Stimulated activated CD8-positive, alpha-beta memory T cell treated with anti-CD3 and anti-CD28 coated beads, Interleukin-15, amount 100 ng/mL, for 1 hour (primary cell): Measurements from ENCODE around the gene CEBPE.
"Not testable (repeated sequence)": the region's sequence is repeated elsewhere in the genome, so short reads cannot be mapped to it uniquely, and the experiment has no call there.

ENCODE experiments used
- DNase-seq: peaks from one replicate; pipeline ENCODE4 v3.0.0-alpha.2; 2020; ENCODE audit warnings: low read depth

CEBPE gene

DNA sequence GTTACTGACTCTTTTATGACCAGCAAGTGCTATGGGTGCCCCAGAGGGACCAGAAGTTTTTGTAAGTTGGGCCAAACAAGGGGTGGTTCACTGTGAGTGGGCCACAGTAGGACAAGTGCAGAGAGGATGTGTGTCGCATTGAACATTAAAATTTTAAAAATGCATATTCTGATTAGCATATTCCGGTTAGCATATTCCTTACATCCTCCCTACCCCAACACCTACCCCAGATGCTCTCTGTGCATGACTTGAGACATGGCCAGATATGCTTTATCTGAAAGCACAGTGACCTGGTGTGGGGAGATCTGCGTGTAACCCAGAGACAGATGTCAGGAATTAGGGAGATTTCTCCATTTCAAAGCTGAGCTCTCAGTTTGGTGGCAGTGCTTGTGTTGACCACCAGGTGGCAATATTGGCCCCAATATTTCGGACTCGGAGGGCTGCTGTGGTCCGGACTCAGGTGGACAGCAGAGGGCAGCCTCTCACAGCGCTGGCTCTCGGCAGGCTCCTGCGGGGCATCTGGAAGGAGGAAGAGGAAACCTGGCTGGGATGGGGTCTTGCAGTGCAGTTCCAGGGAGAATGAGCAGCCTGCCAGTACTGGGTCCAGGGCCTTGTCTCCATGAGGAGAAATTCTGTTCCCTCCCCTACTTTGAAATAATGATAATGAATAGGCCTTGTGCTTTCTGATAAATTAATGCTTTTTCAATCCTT, 1.6 kb upstream of the CEBPE start:
- peak; percentile 50 for DNase-seq

DNA sequence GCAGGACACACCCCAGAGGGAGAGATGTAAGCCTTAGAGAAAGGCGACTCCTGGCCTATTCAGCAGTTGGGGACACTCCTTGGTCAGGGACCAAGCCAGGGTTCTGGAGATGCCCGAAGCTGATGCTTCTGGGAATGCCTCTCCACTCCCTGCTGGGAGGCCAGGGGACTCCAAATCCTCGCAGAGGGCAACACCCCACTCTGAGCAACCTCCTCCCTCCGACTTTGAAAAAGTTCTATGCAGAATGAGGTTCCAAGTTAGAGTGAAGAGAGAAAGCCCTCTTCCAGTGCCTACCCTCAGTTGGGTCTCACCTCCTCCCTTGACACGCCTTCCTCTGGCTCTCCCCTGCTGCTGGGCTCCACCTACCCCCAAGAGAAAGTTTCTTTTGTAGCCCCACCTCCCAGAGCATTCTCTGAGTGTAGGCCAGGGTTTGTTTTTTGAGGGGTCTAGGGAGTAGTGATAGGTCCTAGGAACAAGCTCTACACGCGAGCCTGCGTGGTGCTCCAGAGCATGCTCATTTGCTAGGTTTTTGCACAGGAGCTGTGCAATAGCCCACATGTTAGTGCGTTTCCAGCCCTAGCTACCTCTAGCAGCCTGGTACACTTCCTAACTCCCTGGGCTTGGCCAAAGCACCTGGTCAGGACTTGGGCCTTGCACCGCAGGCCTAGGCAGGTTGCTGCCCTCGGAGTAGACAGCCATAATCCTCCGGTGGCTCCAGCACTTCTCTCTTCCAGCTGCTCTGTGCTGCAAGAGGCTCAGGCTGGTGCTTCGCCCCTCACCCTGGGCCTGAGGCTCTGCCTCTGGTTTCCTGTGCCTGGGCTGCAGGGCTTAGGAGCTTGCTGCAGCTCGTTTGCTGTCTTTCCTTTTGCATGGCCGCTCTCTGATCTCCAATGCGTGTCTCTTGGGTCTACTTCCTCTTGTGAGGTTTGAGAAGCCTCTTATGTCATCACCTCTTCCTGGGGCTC, 590 bp upstream of the CEBPE start:
- DNase-seq: no peak

DNA sequence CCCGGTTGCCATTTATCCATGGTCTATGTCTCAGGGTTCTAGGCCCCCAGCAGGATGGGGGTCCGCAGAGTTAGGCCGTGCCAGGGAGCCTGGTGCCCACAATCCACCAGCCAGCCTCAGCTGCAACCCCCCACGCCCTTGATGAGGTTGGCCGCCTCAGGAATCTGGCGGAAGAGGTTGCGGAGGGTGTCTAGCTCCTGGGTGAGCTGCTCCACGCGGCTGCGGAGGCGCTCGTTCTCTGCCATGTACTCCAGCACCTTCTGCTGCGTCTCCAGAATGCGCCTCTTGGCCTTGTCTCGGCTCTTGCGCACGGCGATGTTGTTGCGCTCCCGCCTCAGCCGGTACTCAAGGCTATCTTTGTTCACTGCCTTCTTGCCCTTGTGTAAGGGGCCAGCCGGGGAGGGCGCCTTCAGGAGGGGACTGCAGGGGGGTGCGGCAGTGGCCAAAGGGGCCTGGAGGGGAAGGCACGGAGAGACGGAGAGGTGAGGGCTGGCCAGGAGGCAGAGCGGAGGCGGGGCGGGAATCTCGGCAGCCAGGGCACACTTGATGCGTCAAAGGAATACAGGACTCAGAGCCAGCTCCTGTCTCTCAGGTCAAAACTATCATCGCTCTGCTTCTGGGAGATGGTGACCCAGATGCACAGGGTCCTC, 1.6 kb downstream of the CEBPE start:
- no peak for DNase-seq

DNA sequence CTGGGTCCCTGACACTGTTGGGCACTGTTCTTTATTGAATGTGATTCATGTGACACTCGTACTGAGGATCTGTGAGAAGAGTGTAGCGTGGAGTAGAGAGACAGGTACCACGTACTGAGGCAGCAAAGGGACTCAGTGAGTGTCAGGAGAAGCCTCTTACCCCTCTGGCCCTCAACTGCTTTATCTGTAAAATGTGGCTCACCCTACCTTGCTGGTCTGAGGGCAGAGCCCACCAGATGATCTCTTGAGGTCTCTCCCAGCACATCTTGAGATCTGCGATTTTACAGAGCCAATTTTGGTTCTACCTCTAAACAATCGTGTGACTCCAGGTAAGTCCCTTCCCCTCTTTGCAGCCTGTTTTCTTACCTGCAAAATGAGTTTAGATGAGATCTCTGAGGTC, 3.1 kb downstream of the CEBPE start:
- no peak for DNase-seq

DNA sequence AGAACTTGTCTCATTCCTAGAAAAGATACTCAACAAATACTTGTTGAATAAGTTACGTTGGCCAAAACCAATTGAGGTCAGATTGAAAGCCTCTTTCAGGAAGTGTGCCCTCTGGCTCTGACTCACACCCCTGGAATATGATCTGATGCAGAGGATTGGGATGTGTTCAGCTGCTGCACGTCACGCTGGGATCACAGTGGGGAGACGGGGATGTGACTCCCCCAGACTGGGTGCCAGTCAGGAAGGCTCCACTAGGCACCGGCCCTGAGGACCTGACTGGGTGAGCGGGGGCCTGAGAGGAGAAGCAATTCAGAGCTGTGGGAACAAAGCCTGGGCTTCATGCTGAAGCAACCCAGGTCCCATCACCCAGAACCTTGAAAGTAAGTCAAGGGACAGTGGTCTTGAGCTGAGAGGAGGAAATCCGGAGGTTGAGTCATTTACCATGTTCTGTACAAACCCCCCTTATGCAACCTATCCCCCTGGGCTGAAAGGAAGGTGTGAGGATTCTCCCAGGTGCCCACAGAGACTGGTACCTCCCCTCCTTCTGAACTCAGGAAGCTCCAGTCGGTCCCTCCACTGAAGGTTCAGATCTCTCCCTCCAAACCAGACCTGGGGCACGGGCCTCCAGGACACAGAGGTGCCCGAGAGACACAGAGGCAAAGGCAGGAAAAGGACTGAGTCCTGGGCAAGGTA, 3.9 kb downstream of the CEBPE start:
- DNase-seq: no peak

DNA sequence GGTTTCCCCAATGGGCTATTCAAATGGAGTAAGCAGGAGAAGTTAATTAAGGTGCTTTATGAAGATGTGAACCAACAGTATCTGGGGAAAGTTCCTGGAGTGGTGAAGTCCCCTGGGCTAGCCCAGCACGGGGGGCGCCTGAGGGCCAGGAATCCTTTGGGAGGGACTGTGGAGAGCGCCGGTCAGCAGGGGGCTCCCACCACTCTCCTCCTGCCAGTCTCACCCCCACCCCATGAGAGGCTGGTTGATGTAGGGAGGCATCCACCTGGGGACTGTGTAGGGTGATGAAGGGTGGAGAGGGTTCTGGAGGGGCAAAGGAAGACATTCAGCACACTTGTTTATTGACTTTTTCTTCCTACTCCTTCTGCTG, 4.4 kb downstream of the CEBPE start:
- DNase-seq: no peak

DNA sequence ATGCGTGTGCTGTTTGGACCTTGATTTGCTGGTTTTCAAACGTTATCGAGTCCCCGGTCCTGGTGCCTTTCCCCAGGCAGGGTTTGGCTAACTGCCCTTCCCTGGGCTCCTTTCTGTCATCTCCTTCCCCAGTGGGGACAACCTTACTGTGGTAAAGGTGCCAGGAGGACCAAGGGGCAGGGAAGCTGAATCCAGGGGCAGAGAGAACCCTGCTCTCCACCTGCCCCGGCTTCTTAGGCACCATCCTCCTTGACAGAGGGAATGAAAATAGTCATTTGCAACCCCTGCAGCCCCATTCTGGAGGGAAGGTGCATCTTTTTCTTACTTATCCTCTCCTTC, 5.0 kb downstream of the CEBPE start:
- no peak for DNase-seq

DNA sequence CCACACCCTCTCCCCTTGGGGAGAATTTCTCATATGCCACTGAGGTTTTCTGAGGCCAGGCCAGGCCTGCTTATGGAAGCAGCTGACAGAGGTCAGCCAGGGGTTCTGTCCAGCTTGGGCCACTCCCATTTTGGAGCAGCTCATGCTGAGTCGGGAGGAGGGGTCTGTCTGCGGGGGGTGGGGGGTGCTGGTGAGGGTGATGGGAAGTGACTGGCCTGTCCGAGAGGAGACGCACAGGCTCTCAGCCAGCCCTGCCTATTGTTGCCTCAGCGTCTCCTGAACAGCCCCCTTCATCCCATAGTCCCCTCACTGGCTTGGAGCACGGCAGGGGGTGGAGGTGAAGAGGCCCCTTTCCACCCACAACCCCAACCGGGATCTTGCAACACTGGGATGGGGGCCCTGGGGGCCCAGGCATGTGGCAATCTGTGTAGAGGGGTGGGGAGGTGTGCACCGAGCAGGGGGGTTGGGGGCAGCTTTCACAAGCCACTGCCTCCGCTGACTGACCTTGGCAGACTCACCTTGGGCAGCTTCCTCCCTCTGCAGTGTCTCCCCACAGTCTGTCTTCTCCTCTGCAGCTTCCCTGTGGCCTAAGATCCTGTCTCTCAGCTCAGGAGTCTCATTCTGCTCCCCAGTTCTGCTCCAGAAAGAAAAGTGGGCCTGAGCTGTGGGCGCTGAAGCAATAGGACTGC, 5.5 kb downstream of the CEBPE start:
- no peak for DNase-seq

DNA sequence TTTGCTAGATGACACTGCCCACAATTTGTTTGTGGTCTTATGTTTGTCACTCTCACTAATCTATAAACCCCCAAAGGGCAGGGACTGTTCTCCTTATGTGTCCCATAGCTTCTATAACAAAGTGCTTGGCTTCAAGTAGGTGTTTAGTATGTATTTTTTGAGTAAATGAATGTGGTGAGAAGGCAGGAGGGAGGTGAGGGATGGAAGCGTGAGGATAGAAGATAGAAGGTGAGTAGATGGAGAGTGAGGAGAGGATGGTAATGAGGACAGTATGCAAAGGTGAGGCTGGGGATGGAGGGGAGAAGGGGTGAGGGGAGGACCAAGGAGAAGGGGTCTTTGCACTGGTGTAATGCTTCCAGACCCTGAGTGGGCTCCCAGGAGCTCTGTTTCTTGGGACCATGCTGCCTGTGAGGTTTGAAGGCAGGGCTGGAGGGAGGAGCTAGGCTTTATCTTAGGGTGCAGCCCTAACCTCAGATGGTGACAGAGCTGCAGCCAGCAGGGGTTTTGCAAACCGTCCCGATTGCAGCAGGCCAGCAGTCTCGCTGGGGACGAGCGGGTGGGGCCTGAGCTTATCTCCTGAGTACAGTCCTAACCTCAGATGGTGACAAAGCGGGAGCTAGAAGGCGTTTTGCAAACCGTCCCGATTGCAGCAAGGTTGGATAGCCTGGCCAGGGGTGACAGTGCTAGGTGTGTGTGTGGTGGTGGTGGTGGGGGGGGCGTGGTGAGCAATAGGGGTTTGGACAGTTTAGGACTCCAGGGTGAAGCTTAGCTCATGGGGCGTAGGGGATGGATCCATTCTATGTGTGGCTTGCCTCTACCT, 6.5 kb downstream of the CEBPE start:
- no peak for DNase-seq

DNA sequence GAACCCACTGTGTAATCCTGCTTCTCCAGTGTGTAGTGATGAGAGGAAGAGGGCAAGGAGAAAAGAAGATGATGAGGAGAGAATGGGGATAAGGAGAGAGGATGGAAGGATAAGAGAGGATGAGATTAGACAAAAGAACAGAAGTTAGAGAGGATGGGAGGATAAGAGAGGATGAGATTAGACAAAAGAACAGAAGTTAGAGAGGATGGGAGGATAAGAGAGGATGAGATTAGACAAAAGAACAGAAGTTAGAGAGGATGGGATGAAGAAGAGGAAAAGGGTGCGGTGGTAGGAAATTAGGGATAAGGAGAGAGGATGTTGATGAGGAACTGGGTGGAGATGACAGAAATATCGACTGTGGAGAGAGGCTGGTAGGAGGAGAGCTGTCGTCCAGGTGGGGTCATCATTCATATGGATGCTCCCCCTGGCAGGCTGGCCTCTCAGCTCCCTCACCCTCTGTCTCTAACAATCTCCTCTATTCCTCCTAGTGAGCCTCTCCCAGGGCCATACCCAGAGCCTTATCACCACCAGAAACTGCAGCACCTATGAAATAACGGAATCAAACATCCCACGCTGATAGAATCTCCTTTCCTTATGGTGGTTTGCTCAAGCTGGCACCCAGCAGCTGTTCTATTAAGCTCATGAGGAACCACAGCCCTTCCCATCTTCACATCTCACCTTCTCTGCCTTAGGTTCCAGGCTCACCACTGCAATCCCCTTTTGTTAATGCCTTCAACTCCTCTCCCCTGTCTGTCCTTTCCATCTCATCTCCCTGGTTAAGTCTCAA, 8.3 kb downstream of the CEBPE start:
- DNase-seq: no peak

DNA sequence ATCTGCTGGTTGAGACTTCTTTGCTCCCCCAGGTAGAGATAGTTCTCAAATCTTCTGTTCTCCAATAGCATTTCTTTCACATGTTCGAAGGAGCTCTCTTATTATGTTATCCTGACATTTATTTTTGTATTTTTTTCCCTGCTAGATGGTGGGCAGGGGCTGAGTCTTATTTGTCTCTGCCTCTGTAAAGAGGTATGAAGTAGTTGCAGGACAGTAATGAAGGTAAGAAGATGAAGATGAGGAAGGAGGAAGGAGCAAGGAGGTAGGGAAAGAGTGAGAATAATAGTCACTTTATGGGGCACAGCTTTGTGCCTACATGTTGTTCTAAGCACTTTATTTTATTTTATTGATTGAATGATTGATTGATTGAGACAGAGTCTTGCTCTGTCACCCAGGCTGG, 9.3 kb downstream of the CEBPE start:
- DNase-seq: no peak

DNA sequence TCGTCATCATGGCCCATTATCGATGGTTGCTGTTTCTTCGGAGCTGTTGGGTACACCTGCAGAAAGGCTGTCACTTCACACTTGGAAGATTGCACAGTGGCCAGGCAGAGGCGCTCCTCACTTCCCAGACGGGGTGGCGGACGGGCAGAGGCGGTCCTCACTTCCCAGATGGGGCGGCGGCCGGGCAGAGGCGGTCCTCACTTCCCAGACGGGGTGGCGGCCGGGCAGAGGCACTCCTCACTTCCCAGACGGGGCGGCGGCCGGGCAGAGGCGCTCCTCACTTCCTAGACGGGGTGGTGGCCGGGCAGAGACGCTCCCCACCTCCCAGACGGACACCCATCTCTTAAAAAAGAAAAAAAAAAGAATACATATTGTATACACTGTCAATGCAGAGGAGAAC, 10.9 kb downstream of the CEBPE start:
- not testable (repeated sequence) for DNase-seq

DNA sequence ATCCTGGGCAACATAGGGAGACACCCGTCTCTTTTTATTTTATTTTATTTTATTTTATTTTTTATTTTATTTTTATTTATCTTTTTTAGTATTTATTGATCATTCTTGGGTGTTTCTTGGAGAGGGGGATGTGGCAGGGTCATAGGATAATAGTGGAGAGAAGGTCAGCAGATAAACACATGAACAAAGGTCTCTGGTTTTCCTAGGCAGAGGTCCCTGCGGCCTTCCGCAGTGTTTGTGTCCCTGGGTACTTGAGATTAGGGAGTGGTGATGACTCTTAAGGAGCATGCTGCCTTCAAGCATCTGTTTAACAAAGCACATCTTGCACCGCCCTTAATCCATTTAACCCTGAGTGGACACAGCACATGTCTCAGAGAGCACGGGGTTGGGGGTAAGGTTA, 11.4 kb downstream of the CEBPE start:
- DNase-seq: not testable (repeated sequence)

DNA sequence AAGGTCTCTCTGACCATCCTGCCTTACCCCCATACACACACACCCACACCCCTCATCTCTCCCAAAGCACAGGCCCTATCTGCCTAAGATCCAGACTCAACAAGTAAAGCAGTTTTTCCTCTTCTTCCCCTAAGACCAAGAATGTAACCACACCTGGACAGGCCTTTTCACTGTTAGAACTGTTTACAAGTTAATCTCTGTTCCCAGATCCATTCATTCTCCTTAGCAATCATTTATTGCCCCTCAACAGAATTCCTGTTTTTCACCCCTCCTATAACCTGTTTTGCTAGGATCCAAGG, 12.4 kb downstream of the CEBPE start:
- no peak for DNase-seq

DNA sequence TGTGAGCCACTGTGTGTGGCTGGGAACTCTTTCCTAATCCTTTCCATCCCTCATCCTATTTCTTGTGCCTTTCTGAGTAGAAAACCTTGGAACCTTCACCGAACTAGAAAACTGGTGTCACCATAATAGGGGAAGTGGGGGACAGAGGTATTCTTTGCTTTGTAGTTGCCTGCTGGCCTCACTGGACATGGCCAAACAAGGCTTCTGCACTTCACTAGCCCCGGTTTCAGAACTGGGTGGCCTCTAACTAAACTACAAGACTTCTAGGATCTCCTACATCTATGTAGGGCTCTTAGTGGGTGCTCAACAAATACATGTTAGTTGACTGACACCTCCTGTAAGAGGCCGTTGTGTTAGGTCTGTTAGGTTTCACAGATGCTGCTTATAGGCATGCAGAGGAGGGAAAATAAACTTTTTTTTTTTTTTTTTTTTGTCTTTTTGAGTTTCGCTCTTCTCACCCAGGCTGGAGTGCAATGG, 13.7 kb downstream of the CEBPE start:
- no peak for DNase-seq

DNA sequence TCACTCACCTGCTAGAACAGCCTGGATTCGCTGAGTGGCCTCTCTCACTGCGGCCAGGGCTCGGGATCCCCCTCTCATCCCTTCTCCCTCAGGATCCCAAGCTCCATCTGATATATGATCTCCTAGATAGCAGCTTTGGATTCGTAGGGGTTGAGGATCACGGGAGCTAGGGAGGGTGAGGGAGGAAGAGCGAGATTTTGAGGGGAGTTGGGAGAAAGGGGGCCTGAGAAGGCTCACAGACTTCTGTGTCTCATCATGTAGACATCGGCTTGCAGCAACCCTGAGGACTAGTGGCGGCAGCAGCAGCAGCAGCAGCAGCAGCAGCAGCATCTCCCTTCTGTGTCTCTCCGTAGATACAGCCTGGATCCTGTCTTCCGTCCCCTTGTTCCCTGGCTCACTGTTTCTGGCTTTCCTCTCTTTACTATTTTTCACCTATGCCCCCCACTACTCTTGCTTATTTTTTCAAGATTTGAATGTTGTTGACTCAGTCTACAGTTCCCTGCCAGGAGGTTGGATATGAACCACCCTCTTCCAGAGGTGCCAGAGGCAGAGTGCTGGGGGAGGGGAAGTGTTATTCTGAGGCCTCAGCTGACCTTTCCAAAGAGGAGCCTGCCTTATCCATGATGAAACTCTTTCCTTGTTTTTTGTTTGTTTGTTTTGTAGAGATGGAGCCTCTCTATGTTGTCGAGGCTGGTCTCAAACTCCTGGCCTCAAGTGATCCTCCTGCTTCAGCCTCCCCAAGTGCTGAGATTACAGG, 14.3 kb downstream of the CEBPE start, which contains the start of gene CIROP:
Gene CIROP (minus strand): TSS at position 399 of the 757 bp plus-strand sequence. CDS start 69 bp downstream, at position 330.
- DNase-seq: no peak

DNA sequence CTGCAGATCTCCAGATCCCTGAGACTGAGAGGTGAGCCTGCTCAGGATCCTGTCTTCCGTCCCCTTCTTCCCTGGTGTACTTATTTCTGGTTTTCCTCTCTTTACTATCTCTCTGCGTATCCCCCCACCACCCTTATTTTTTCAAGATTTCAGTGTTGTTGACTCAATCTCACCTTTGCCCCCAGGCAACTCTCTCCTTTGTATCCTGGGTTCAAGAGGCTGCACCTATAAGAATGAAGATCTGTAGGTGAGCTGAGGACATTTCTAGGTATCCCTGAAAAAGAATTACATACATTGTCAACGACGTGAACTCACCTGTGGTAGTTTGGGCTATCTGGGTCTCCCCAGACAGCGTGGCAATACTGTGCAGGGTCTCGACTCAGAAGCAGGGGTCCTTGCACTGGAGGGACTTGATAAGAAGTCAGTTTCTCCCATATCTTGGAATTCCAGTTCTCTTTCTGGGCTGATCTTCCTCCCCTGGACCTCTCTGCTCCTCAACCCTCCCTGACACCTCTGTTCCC, 14.9 kb downstream of the CEBPE start:
- DNase-seq: no peak

DNA sequence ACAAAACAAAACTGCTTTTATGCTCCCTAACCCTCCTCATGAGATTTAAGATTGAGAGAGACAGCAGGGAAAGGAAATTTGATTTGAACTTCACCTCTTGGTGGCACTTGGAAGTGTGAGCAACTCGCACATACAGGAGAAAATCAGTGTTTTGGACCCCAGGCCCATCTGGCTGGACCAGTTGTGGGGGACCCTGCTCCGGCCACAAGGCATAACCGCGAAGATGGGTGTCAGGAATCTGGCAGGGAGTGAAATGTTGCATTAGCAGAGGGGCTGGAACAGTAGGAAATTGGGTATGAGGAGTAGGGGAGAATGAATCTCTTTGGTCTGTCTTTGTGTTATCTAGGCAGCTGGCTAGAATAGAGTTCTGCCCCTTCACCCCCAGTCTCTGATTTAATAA, 15.5 kb downstream of the CEBPE start:
- DNase-seq: no peak

DNA sequence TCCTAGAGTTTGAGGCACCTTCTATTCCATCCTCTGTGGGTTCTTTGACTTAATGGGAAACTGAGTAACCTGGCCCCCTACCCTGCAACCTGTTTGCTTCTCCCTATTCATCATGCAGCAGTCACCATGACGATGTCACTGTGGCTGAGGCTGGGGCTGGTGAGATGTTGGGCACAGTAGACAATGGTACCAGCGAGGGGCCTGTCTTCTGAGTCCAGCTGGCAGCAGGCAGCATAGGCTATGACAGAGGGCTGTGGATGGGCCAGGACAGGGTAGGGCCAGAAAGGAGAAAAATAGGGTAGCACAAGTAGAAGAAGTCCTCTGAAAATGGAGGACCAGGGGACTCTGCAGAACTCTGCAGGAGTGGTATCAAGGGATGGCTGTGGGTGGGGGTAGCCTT, 16.3 kb downstream of the CEBPE start:
- no peak for DNase-seq
